ENCODE results near the gene SST. TPM values are rescaled to one million over a fixed set of nuclear protein-coding genes. Genes with fewer than 3 reads are reported as not detected.

Gene SST
- total and polyA plus RNA-seq, 2 of the 8 experiments (the other 6 are each of a cell fraction or from before 2014, with no cell fraction given) = 0.50 TPM; not detected in 1

DNA sequence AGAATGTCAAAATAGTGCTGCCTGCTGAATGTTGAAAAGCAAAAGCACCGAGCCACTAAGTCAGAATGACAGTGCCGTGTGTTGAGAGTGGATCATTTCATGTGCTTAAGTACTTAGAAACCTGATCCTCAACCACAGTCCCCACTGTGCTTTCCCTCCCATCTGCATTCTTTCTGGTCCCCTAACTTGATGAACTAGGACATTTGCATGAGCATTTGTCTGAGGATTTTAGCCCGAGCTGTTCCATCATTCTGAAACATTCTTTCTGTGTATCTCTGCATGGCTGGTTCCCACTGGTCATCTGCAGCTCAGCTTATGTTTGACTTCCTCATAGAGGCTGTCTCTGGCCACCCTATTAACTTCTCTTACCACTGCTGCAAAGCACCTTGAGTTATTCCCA lies 42.0 kb downstream of the SST start (continued):
- TF ChIP-seq ATF2 (IDR thresholded peaks at IDR 0.05; ENCODE audit: low read length) (no peak), SP1 (IDR thresholded peaks at IDR 0.05; ENCODE audit: low read depth, low read length) (no peak), KDM5A (IDR thresholded peaks at IDR 0.05; ENCODE audit: low read length) (no peak), RBBP5 (IDR thresholded peaks at IDR 0.05; ENCODE audit: borderline replicate concordance, low read depth, low read length) (no peak), RAD21 (IDR thresholded peaks at IDR 0.05 in 1 of 2, conservative IDR thresholded peaks at IDR 0.05 in 1 of 2; ENCODE audit: low read depth in 2 of 2, low read length in 2 of 2) (no peak)
- TF ChIP-seq, protein P1, sequence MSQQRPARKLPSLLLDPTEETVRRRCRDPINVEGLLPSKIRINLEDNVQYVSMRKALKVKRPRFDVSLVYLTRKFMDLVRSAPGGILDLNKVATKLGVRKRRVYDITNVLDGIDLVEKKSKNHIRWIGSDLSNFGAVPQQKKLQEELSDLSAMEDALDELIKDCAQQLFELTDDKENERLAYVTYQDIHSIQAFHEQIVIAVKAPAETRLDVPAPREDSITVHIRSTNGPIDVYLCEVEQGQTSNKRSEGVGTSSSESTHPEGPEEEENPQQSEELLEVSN (IDR thresholded peaks at IDR 0.05) = peak; percentile 53
